H1 (cell line): ENCODE measurements around the gene PRDM15. TPM values are rescaled to one million over a fixed set of nuclear protein-coding genes. Genes with fewer than 3 reads are reported as not detected.

ENCODE experiments used
- CTCF ChIA-PET: fragments of 300-600 bp; sonication (Branson Sonifier 250); formaldehyde crosslinking; loops from one replicate; lab custom pipeline; 2021; ENCODE audit not compliant: partially characterized antibody; lab: Charles Lee
- POLR2A ChIA-PET: fragments of 300-600 bp; sonication (Branson Sonifier 250); formaldehyde crosslinking; loops from one replicate; lab custom pipeline; 2021; ENCODE audit warnings: inconsistent platforms; ENCODE audit not compliant: partially characterized antibody; lab: Charles Lee
- DNase-seq, 2 experiments: peaks; one replicate each; pipeline versions ENCODE4 v3.0.0 to v3.0.0-alpha.2; 2010 to 2022; ENCODE audit warnings: low spot score in 2 of 2, low read depth in 1 of 2, mixed read lengths in 1 of 2
- FAIRE-seq: peaks from 2 replicates; lab custom pipeline; 2011; peaks lifted over from hg19 to GRCh38; lab: Jason Lieb, UNC
- H2AFZ ChIP-seq: 2 replicates; pipeline ENCODE4 v1.8.1; 2012; ENCODE audit warnings: low read length, inconsistent platforms
- H2AK5ac ChIP-seq: 2 replicates; pipeline ENCODE4 v1.6.1; 2013; ENCODE audit warnings: low read depth, low read length
- H2BK120ac ChIP-seq: replicated peaks from 2 replicates; pipeline ENCODE3; 2013; ENCODE audit warnings: low read depth, low read length, inconsistent platforms
- H2BK12ac ChIP-seq: 2 replicates; pipeline ENCODE4 v1.6.1; 2013; ENCODE audit warnings: low read depth, low read length
- H2BK15ac ChIP-seq: 2 replicates; pipeline ENCODE4 v1.6.1; 2013; ENCODE audit warnings: low read length
- H2BK20ac ChIP-seq: 2 replicates; pipeline ENCODE4 v1.6.1; 2013; ENCODE audit warnings: low read length
- H2BK5ac ChIP-seq: 2 replicates; pipeline ENCODE4 v1.6.1; 2013; ENCODE audit warnings: low read depth, low read length
- H3K14ac ChIP-seq: 2 replicates; pipeline ENCODE4 v1.6.1; 2013; ENCODE audit warnings: inconsistent platforms; ENCODE audit not compliant: insufficient read length
- H3K18ac ChIP-seq: 2 replicates; pipeline ENCODE4 v1.6.1; 2013; ENCODE audit warnings: low read length; ENCODE audit errors: extremely low read depth
- H3K23ac ChIP-seq: 2 replicates; pipeline ENCODE4 v1.6.1; 2013; ENCODE audit warnings: inconsistent platforms; ENCODE audit not compliant: insufficient read length
- H3K23me2 ChIP-seq: 2 replicates; pipeline ENCODE4 v1.6.1; 2013; ENCODE audit warnings: low read depth, low read length
- H3K27ac ChIP-seq: 2 replicates; pipeline ENCODE4 v1.6.1; 2011; ENCODE audit warnings: low read depth, low read length, inconsistent platforms
- H3K27me3 ChIP-seq, 4 experiments: replicated peaks in 1 of 4; 1 replicate in 1 of 4; 2 replicates in 3 of 4; pipeline versions ENCODE4 v1.6.1 to v1.8.1; 2011 to 2013; ENCODE audit warnings: low read length in 3 of 4, mild to moderate bottlenecking in 3 of 4, inconsistent platforms in 2 of 4, mixed read lengths in 2 of 4, moderate library complexity in 1 of 4; ENCODE audit not compliant: control insufficient read depth in 3 of 4, insufficient read depth in 3 of 4; ENCODE audit errors: extremely low read depth in 1 of 4
- H3K36me3 ChIP-seq, 4 experiments: 2 replicates each; pipeline versions ENCODE4 v1.6.1 to v1.8.1; 2011 to 2013; ENCODE audit warnings: mild to moderate bottlenecking in 4 of 4, low read length in 3 of 4, moderate library complexity in 2 of 4, control low read depth in 1 of 4, inconsistent platforms in 1 of 4; ENCODE audit not compliant: insufficient read depth in 4 of 4, control insufficient read depth in 2 of 4
- H3K4ac ChIP-seq: replicated peaks from 2 replicates; pipeline ENCODE3; 2013; ENCODE audit warnings: low read length, low read depth, mixed read lengths, inconsistent platforms; ENCODE audit not compliant: insufficient read length
- H3K4me1 ChIP-seq, 4 experiments: replicated peaks in 1 of 4; 1 replicate in 1 of 4; 2 replicates in 3 of 4; pipeline versions ENCODE4 v1.6.1 to v1.8.1; 2011 to 2013; ENCODE audit warnings: low read length in 3 of 4, inconsistent platforms in 2 of 4, mixed read lengths in 1 of 4; ENCODE audit not compliant: insufficient read depth in 4 of 4, control insufficient read depth in 3 of 4
- H3K4me2 ChIP-seq, 2 experiments: 2 replicates each; pipeline versions ENCODE4 v1.6.1 to v1.8.1; 2011 to 2013; ENCODE audit warnings: low read depth in 2 of 2, low read length in 2 of 2, control low read depth in 1 of 2, inconsistent platforms in 1 of 2, mild to moderate bottlenecking in 1 of 2; ENCODE audit not compliant: insufficient read depth in 1 of 2
- H3K4me3 ChIP-seq, 4 experiments: fragments of 200-600, 300-600 bp in 1 of 4; sonication (generic), shearing (Covaris generic), sonication (Bioruptor Twin) in 1 of 4; 2 replicates each; pipeline versions ENCODE4 v1.5.1 to v1.8.1; 2011 to 2016; ENCODE audit warnings: low read length in 4 of 4, low read depth in 3 of 4, control low read depth in 2 of 4, inconsistent platforms in 2 of 4, mild to moderate bottlenecking in 2 of 4, mixed read lengths in 1 of 4, moderate library complexity in 1 of 4; ENCODE audit not compliant: insufficient read depth in 2 of 4; ENCODE audit errors: extremely low read depth in 1 of 4
- H3K56ac ChIP-seq: replicated peaks from 2 replicates; pipeline ENCODE3; 2013; ENCODE audit warnings: low read depth, mild to moderate bottlenecking, mixed read lengths, low read length, inconsistent platforms; ENCODE audit not compliant: insufficient read length
- H3K79me1 ChIP-seq: 2 replicates; pipeline ENCODE4 v1.6.1; 2013; ENCODE audit warnings: low read depth, low read length, control low read depth
- H3K79me2 ChIP-seq, 2 experiments: 2 replicates each; pipeline versions ENCODE4 v1.6.1 to v1.8.1; 2012 to 2013; ENCODE audit warnings: low read length in 2 of 2, mild to moderate bottlenecking in 2 of 2, inconsistent platforms in 1 of 2; ENCODE audit not compliant: insufficient read depth in 2 of 2, control insufficient read depth in 1 of 2
- H3K9ac ChIP-seq, 4 experiments: replicated peaks in 1 of 4; 1 replicate in 1 of 4; 2 replicates in 3 of 4; pipeline versions ENCODE4 v1.6.1 to v1.8.1; 2011 to 2013; ENCODE audit warnings: low read depth in 3 of 4, low read length in 3 of 4, control low read depth in 2 of 4, mild to moderate bottlenecking in 2 of 4, moderate library complexity in 2 of 4, inconsistent platforms in 1 of 4; ENCODE audit errors: extremely low read depth in 1 of 4
- H3K9me3 ChIP-seq, 2 experiments: 2 replicates each; pipeline versions ENCODE4 v1.6.1 to v1.8.1; 2012 to 2013; ENCODE audit warnings: mild to moderate bottlenecking in 2 of 2, moderate library complexity in 2 of 2, control low read depth in 1 of 2, inconsistent platforms in 1 of 2, low read depth in 1 of 2, low read length in 1 of 2, mixed read lengths in 1 of 2; ENCODE audit not compliant: insufficient read depth in 2 of 2
- H4K20me1 ChIP-seq, 2 experiments: replicated peaks in 1 of 2; 2 replicates each; pipeline versions ENCODE3 to v1.8.1; 2011 to 2013; ENCODE audit warnings: inconsistent platforms in 2 of 2, low read length in 2 of 2, mild to moderate bottlenecking in 1 of 2; ENCODE audit not compliant: insufficient read depth in 2 of 2, control insufficient read depth in 1 of 2
- H4K5ac ChIP-seq: 2 replicates; pipeline ENCODE4 v1.6.1; 2013; ENCODE audit warnings: low read length, low read depth, mixed read lengths, inconsistent platforms; ENCODE audit not compliant: insufficient read length
- H4K8ac ChIP-seq: 2 replicates; pipeline ENCODE4 v1.8.0; 2013; ENCODE audit warnings: mild to moderate bottlenecking, moderate library complexity, low read length, inconsistent platforms; ENCODE audit not compliant: insufficient read depth; ENCODE audit errors: extremely low read depth
- H4K91ac ChIP-seq: replicated peaks from 2 replicates; pipeline ENCODE3; 2013; ENCODE audit warnings: low read length, mixed read lengths, inconsistent platforms; ENCODE audit not compliant: insufficient read length
- BCL11A ChIP-seq, 2 experiments: IDR thresholded peaks; one replicate each; pipeline ENCODE4 v1.6.1; 2011; ENCODE audit warnings: low read depth in 2 of 2, low read length in 2 of 2, mild to moderate bottlenecking in 2 of 2
- CHD1 ChIP-seq: IDR thresholded peaks from 2 replicates; pipeline ENCODE4 v1.6.1; 2012; ENCODE audit warnings: low read depth, low read length, improper control_type of control experiment
- CREB1 ChIP-seq: IDR thresholded peaks from 2 replicates; pipeline ENCODE4 v1.6.1; 2012; ENCODE audit warnings: inconsistent platforms
- EGR1 ChIP-seq: IDR thresholded peaks from 2 replicates; pipeline ENCODE4 v1.6.1; 2011; ENCODE audit warnings: low read depth, low read length, borderline replicate concordance
- EP300 ChIP-seq, 2 experiments: IDR thresholded peaks; 1 replicate in 1 of 2; 2 replicates in 1 of 2; pipeline ENCODE4 v1.6.1; 2011 to 2012; ENCODE audit warnings: low read depth in 2 of 2, low read length in 2 of 2, mild to moderate bottlenecking in 2 of 2, borderline replicate concordance in 1 of 2, inconsistent platforms in 1 of 2, moderate library complexity in 1 of 2
- HDAC6 ChIP-seq: IDR thresholded peaks from one replicate; pipeline ENCODE4 v1.7.1; 2012; ENCODE audit warnings: low read depth, mild to moderate bottlenecking, inconsistent platforms, low read length, moderate library complexity
- KDM4A ChIP-seq: IDR thresholded peaks from one replicate; pipeline ENCODE4 v1.7.1; 2012; ENCODE audit warnings: low read depth, mild to moderate bottlenecking, moderate library complexity, low read length, inconsistent platforms; ENCODE audit not compliant: severe bottlenecking
- RAD21 ChIP-seq, 2 experiments: IDR thresholded peaks in 1 of 2; conservative IDR thresholded peaks in 1 of 2; 2 replicates each; pipeline ENCODE4 v1.6.1; 2011; ENCODE audit warnings: low read depth in 2 of 2, low read length in 2 of 2, improper control_type of control experiment in 1 of 2, inconsistent platforms in 1 of 2, mild to moderate bottlenecking in 1 of 2, moderate library complexity in 1 of 2
- SAP30 ChIP-seq: fragments of 300-600 bp; sonication (generic); IDR thresholded peaks from 2 replicates; pipeline ENCODE4 v1.7.1; 2012; ENCODE audit warnings: low read length, moderate library complexity, mild to moderate bottlenecking, inconsistent platforms; ENCODE audit not compliant: insufficient read depth, insufficient replicate concordance
- YY1 ChIP-seq: IDR thresholded peaks from 2 replicates; pipeline ENCODE4 v1.6.1; 2011; ENCODE audit warnings: low read depth, mild to moderate bottlenecking, low read length
- WGBS, 2 experiments: shearing (Covaris generic) in 1 of 2; methylation state at CpG; one replicate each; pipeline versions ENCODE4 v1.1.6 to v1.1.7; 2013 to 2015; ENCODE audit warnings: low lambda C conversion rate in 2 of 2, mixed read lengths in 2 of 2, inconsistent platforms in 1 of 2, low coverage in 1 of 2, missing lambda C conversion rate in 1 of 2; ENCODE audit not compliant: insufficient replicate concordance in 2 of 2, insufficient coverage in 1 of 2, insufficient read length in 1 of 2; ENCODE audit errors: extremely low coverage in 1 of 2, missing lambda C conversion rate in 1 of 2; 5-methylcytosine and 5-hydroxymethylcytosine counted together
- polyA plus RNA-seq, 7 experiments: library from polyadenylated mRNA; depleted of rRNA in 3 of 7; stranded (reverse) in 5 of 7; unstranded in 2 of 7; fragments of >200 nt in 5 of 7; fragments of 200-250 nt in 2 of 7; gene quantifications; 1 replicate in 5 of 7; 2 replicates in 1 of 7; 4 replicates in 1 of 7; pipeline versions ENCODE4 v1.2.1 to v1.2.3, GENCODE V29; 2011 to 2013; ENCODE audit warnings: missing spikeins in 2 of 7, mixed read lengths in 2 of 7
- total RNA-seq: library from RNA; stranded (reverse); fragmentation: NEBNext Ultra II Directional; extraction: Animal tissue kit (Norgen Biotek cat#: 25700); gene quantifications from 2 replicates; pipeline ENCODE4 v1.2.1, GENCODE V29; 2021
- TF ChIP-seq, protein P1 (sequence below): IDR thresholded peaks from 2 replicates; pipeline ENCODE4 v1.6.1; 2011; ENCODE audit warnings: low read length, improper control_type of control experiment
- TF ChIP-seq, protein P2 (sequence below): IDR thresholded peaks from 2 replicates; pipeline ENCODE4 v1.6.1; 2012; ENCODE audit warnings: inconsistent platforms

The PRDM15 gene
- total and polyA plus RNA-seq, 2 of the 8 experiments (the other 6 are each of a cell fraction or from before 2014, with no cell fraction given) = 9.7 to 10.5 TPM

DNA sequence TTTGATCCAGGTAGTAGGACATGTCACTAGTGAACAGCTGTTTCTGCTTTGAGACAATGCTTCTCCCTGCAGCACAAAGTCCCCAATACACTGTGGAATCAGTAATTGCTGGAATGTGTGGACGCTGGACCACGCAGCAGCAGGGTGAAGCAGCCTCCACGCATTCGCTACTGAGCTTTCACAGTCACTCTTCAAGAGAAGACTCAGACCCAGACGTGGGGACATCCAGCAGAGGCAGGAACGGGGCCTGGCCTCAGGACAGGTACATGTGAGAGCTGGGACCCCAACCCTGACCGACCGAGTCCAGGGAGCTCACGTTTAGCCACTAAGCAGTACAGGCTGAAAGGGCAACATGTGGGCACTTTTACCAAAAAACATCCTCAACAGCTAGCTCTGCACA is 34.1 kb upstream of the PRDM15 start:
- Histone ChIP-seq H3K9me3 (no peaks in the 10 kb centered on the region), H2BK20ac (no peak overlapping the region), H3K4me2 (no peak overlapping the region), H3K23ac (no peak overlapping the region), H2BK5ac (no peak overlapping the region), H3K79me1 (no peaks in the 10 kb centered on the region), H3K9ac (no peak overlapping the region), H3K36me3 (peaks cover 0 to 8% (median 0%) of the 10 kb centered on the region in 4 experiments; a peak in 4 of 8 replicates), H3K79me2 (no peaks in the 10 kb centered on the region), H4K8ac (no peak overlapping the region), H2BK120ac (no peak overlapping the region), H2AK5ac (no peak overlapping the region), H3K27me3 (no peaks in the 10 kb centered on the region), H3K4me3 (no peak overlapping the region), H4K5ac (no peak overlapping the region), H3K23me2 (no peaks in the 10 kb centered on the region), H3K18ac (no peak overlapping the region), H3K4ac (no peak overlapping the region), H3K27ac (no peak overlapping the region), H4K91ac (no peak overlapping the region), H3K56ac (no peak overlapping the region), H2AFZ (no peak overlapping the region), H3K4me1 (no peaks in the 10 kb centered on the region), H4K20me1 (no peaks in the 10 kb centered on the region), H3K14ac (no peak overlapping the region), H2BK12ac (no peak overlapping the region), H2BK15ac (no peak overlapping the region)
- no peak for FAIRE-seq
- 88% methylated on average over 9 of the region's 9 CpGs; no CpG with 5 or more reads in 1 of the 2 experiments for WGBS, 2 experiments
- no peak for DNase-seq
- ChIA-PET POLR2A (interaction anchor here (0.8 kb wide), 1 partner anchor 11 kb away, joined by 4 read pairs; no protein-coding TSS in a partner anchor), CTCF (interaction anchor here (1.4 to 1.6 kb wide), 2 partner anchors 10 to 61 kb away, joined by 3 read pairs; no protein-coding TSS in a partner anchor)
- TF ChIP-seq CREB1 (no peak), BCL11A (IDR thresholded peaks at IDR 0.05; ENCODE audit: low read depth in 2 of 2, low read length in 2 of 2) (no peak), CHD1 (no peak), SAP30 (no peak), EGR1 (no peak), YY1 (no peak), EP300 (IDR thresholded peaks at IDR 0.05; ENCODE audit: borderline replicate concordance in 1 of 2, low read depth in 2 of 2, low read length in 2 of 2) (no peak), KDM4A (no peak), HDAC6 (no peak), RAD21 (IDR thresholded peaks at IDR 0.05 in 1 of 2, conservative IDR thresholded peaks at IDR 0.05 in 1 of 2; ENCODE audit: low read depth in 2 of 2, low read length in 2 of 2) (no peak)
- TF ChIP-seq, protein P1, sequence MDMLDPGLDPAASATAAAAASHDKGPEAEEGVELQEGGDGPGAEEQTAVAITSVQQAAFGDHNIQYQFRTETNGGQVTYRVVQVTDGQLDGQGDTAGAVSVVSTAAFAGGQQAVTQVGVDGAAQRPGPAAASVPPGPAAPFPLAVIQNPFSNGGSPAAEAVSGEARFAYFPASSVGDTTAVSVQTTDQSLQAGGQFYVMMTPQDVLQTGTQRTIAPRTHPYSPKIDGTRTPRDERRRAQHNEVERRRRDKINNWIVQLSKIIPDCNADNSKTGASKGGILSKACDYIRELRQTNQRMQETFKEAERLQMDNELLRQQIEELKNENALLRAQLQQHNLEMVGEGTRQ = no peak
- TF ChIP-seq, protein P2, sequence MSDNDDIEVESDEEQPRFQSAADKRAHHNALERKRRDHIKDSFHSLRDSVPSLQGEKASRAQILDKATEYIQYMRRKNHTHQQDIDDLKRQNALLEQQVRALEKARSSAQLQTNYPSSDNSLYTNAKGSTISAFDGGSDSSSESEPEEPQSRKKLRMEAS = no peak
